Neural cell (in vitro differentiated cells): ENCODE data around the gene ELOVL7.

ENCODE experiments used
- CTCF ChIP-seq: fragments of 450-650 bp; IDR thresholded peaks from 2 replicates; pipeline ENCODE4 v1.5.1; 2014; ENCODE audit warnings: antibody characterized with exemption, mild to moderate bottlenecking, moderate library complexity; ENCODE audit not compliant: poor library complexity, severe bottlenecking
- EZH2 ChIP-seq: fragments of 200-600, 300-800 bp; shearing (Covaris generic), sonication (generic); IDR thresholded peaks from 2 replicates; pipeline ENCODE4 v1.6.1; 2014; ENCODE audit warnings: antibody characterized with exemption, low read length, borderline replicate concordance, mild to moderate bottlenecking; ENCODE audit not compliant: insufficient read depth, poor library complexity, severe bottlenecking
- POLR2AphosphoS5 ChIP-seq: IDR thresholded peaks from 2 replicates; pipeline ENCODE4 v1.6.1; 2012
- RAD21 ChIP-seq: fragments of 450-650 bp; conservative IDR thresholded peaks from 2 replicates; pipeline ENCODE4 v1.6.1; 2014; ENCODE audit warnings: antibody characterized with exemption, mild to moderate bottlenecking, moderate library complexity
- TAF1 ChIP-seq: IDR thresholded peaks from 2 replicates; pipeline ENCODE4 v1.6.1; 2012; ENCODE audit warnings: low read depth

- TF ChIP-seq POLR2AphosphoS5 (no peak), TAF1 (no peak), CTCF (no peak), EZH2 (no peak), RAD21 (no peak)
Observed at GRCh38 chr5:60792438-60792837, 51.6 kb downstream of the ELOVL7 start.
